ENCODE measurements around the gene NOPCHAP1.
"Not testable (repeated sequence)": the region's sequence is repeated elsewhere in the genome, so short reads cannot be mapped to it uniquely, and the experiment has no call there.

Gene NOPCHAP1

GRCh38 chr12:104975587-104976343, 10.4 kb upstream of the NOPCHAP1 start:
- H3K27me3 Mint-ChIP-seq: no peaks in the 10 kb centered on the region
- no peak for DNase-seq (ENCODE audit: low spot score in 2 of 2)
- ATAC-seq (ENCODE audit: low read depth): no peak
- H3K9me3 Mint-ChIP-seq: no peaks in the 10 kb centered on the region
- H3K4me3 Mint-ChIP-seq: no peak overlapping the region
- H3K36me3 Mint-ChIP-seq: no peaks in the 10 kb centered on the region
- H3K4me1 Mint-ChIP-seq: peaks cover 10% of the 10 kb centered on the region
- no peak overlapping the region for H3K27ac Mint-ChIP-seq

GRCh38 chr12:104976703-104977102, 9.4 kb upstream of the NOPCHAP1 start:
- Mint-ChIP-seq H3K27ac (no peak overlapping the region), H3K4me3 (no peak overlapping the region), H3K27me3 (no peaks in the 10 kb centered on the region), H3K4me1 (peaks cover 10% of the 10 kb centered on the region), H3K9me3 (no peaks in the 10 kb centered on the region), H3K36me3 (no peaks in the 10 kb centered on the region)
- ATAC-seq (ENCODE audit: low read depth) (no peak), DNase-seq (ENCODE audit: low spot score in 2 of 2) (no peak)

GRCh38 chr12:104977688-104978087, 8.4 kb upstream of the NOPCHAP1 start:
- H3K4me3 Mint-ChIP-seq; ATAC-seq (ENCODE audit: low read depth); H3K27ac Mint-ChIP-seq; H3K36me3 Mint-ChIP-seq; DNase-seq (ENCODE audit: low spot score in 2 of 2); H3K9me3 Mint-ChIP-seq; H3K4me1 Mint-ChIP-seq; H3K27me3 Mint-ChIP-seq: not testable (repeated sequence)

- Mint-ChIP-seq H3K36me3 (peaks cover 13% of the 10 kb centered on the region), H3K27me3 (no peaks in the 10 kb centered on the region), H3K4me1 (peaks cover 23% of the 10 kb centered on the region), H3K4me3 (peak overlapping the region; percentile 87), H3K27ac (peak overlapping the region; percentile 71), H3K9me3 (no peaks in the 10 kb centered on the region)
- no peak for DNase-seq (ENCODE audit: low spot score in 2 of 2)
- ATAC-seq (ENCODE audit: low read depth): no peak
Observed at GRCh38 chr12:104985206-104985605, 910 bp upstream of the NOPCHAP1 start.

- DNase-seq (ENCODE audit: low spot score in 2 of 2): no peak
- no peak overlapping the region for H3K27ac Mint-ChIP-seq
- no peak for ATAC-seq (ENCODE audit: low read depth)
- peaks cover 43% of the 10 kb centered on the region for H3K36me3 Mint-ChIP-seq
- no peaks in the 10 kb centered on the region for H3K9me3 Mint-ChIP-seq
- peaks cover 17% of the 10 kb centered on the region for H3K4me1 Mint-ChIP-seq
- H3K27me3 Mint-ChIP-seq: no peaks in the 10 kb centered on the region
- no peak overlapping the region for H3K4me3 Mint-ChIP-seq
Observed at GRCh38 chr12:104990950-104991349, 4.8 kb downstream of the NOPCHAP1 start.

- Mint-ChIP-seq H3K36me3 (peaks cover 46% of the 10 kb centered on the region), H3K4me3 (no peak overlapping the region), H3K4me1 (peaks cover 14% of the 10 kb centered on the region), H3K27ac (no peak overlapping the region), H3K27me3 (no peaks in the 10 kb centered on the region), H3K9me3 (no peaks in the 10 kb centered on the region)
- DNase-seq (ENCODE audit: low spot score in 2 of 2) (no peak), ATAC-seq (ENCODE audit: low read depth) (no peak)
Observed at GRCh38 chr12:104991565-104992128, 5.5 kb downstream of the NOPCHAP1 start.

GRCh38 chr12:104994336-104994735, 8.2 kb downstream of the NOPCHAP1 start:
- Mint-ChIP-seq H3K4me1 (no peaks in the 10 kb centered on the region), H3K4me3 (no peak overlapping the region), H3K9me3 (no peaks in the 10 kb centered on the region), H3K27ac (no peak overlapping the region), H3K36me3 (peaks cover 59% of the 10 kb centered on the region), H3K27me3 (no peaks in the 10 kb centered on the region)
- ATAC-seq (ENCODE audit: low read depth): no peak
- DNase-seq (ENCODE audit: low spot score in 2 of 2): no peak

GRCh38 chr12:104997541-104997940, 11.4 kb downstream of the NOPCHAP1 start:
- no peak overlapping the region for H3K27ac Mint-ChIP-seq
- DNase-seq (ENCODE audit: low spot score in 2 of 2): no peak
- H3K4me3 Mint-ChIP-seq: no peak overlapping the region
- no peak for ATAC-seq (ENCODE audit: low read depth)
- peaks cover 2% of the 10 kb centered on the region for H3K9me3 Mint-ChIP-seq
- H3K36me3 Mint-ChIP-seq: peaks cover 62% of the 10 kb centered on the region
- no peaks in the 10 kb centered on the region for H3K27me3 Mint-ChIP-seq
- no peaks in the 10 kb centered on the region for H3K4me1 Mint-ChIP-seq

- DNase-seq (ENCODE audit: low spot score in 2 of 2) (no peak), ATAC-seq (ENCODE audit: low read depth) (no peak)
- Mint-ChIP-seq H3K9me3 (peaks cover 2% of the 10 kb centered on the region), H3K27me3 (no peaks in the 10 kb centered on the region), H3K27ac (no peak overlapping the region), H3K4me3 (no peak overlapping the region), H3K36me3 (peaks cover 61% of the 10 kb centered on the region), H3K4me1 (no peaks in the 10 kb centered on the region)
Observed at GRCh38 chr12:104998423-104999346, 12.6 kb downstream of the NOPCHAP1 start.

GRCh38 chr12:104999347-104999685, 13.2 kb downstream of the NOPCHAP1 start:
- peaks cover 63% of the 10 kb centered on the region for H3K36me3 Mint-ChIP-seq
- no peak for ATAC-seq (ENCODE audit: low read depth)

GRCh38 chr12:105001476-105001875, 15.4 kb downstream of the NOPCHAP1 start:
- no peak for ATAC-seq (ENCODE audit: low read depth)
- H3K27me3 Mint-ChIP-seq: no peaks in the 10 kb centered on the region
- no peak for DNase-seq (ENCODE audit: low spot score in 2 of 2)
- peaks cover 5% of the 10 kb centered on the region for H3K9me3 Mint-ChIP-seq
- no peak overlapping the region for H3K4me3 Mint-ChIP-seq
- peaks cover 2% of the 10 kb centered on the region for H3K4me1 Mint-ChIP-seq
- no peak overlapping the region for H3K27ac Mint-ChIP-seq
- H3K36me3 Mint-ChIP-seq: peaks cover 68% of the 10 kb centered on the region

More at GRCh38 chr12:104999347-104999685, 13.2 kb downstream of the NOPCHAP1 start:
- Mint-ChIP-seq H3K4me3 (no peak overlapping the region), H3K4me1 (no peaks in the 10 kb centered on the region), H3K27me3 (no peaks in the 10 kb centered on the region), H3K9me3 (peaks cover 2% of the 10 kb centered on the region), H3K27ac (no peak overlapping the region)
- DNase-seq (ENCODE audit: low spot score in 2 of 2): no peak

- no peaks in the 10 kb centered on the region for H3K27me3 Mint-ChIP-seq
Observed at GRCh38 chr12:105013892-105014291, 27.8 kb downstream of the NOPCHAP1 start.

GRCh38 chr12:105014603-105015002, 28.5 kb downstream of the NOPCHAP1 start:
- no peak for DNase-seq (ENCODE audit: low spot score in 2 of 2)
- Mint-ChIP-seq H3K27ac (no peak overlapping the region), H3K27me3 (no peaks in the 10 kb centered on the region), H3K36me3 (peaks cover 40% of the 10 kb centered on the region), H3K4me1 (no peaks in the 10 kb centered on the region), H3K9me3 (peaks cover 12% of the 10 kb centered on the region), H3K4me3 (no peak overlapping the region)
- no peak for ATAC-seq (ENCODE audit: low read depth)

More at GRCh38 chr12:105013892-105014291, 27.8 kb downstream of the NOPCHAP1 start:
- no peak for ATAC-seq (ENCODE audit: low read depth)
- Mint-ChIP-seq H3K27ac (no peak overlapping the region), H3K4me3 (no peak overlapping the region), H3K4me1 (no peaks in the 10 kb centered on the region), H3K36me3 (peaks cover 47% of the 10 kb centered on the region), H3K9me3 (peaks cover 12% of the 10 kb centered on the region)
- no peak for DNase-seq (ENCODE audit: low spot score in 2 of 2)

- DNase-seq (ENCODE audit: low spot score in 2 of 2) (no peak), ATAC-seq (ENCODE audit: low read depth) (no peak)
- H3K27ac Mint-ChIP-seq: no peak overlapping the region
- no peaks in the 10 kb centered on the region for H3K4me1 Mint-ChIP-seq
- no peak overlapping the region for H3K4me3 Mint-ChIP-seq
- no peaks in the 10 kb centered on the region for H3K27me3 Mint-ChIP-seq
- H3K36me3 Mint-ChIP-seq: peaks cover 32% of the 10 kb centered on the region
- H3K9me3 Mint-ChIP-seq: peaks cover 9% of the 10 kb centered on the region
Observed at GRCh38 chr12:105015543-105015942, 29.4 kb downstream of the NOPCHAP1 start.

Measured in memory B cell (primary cell).